CD4-positive, alpha-beta T cell treated with Interleukin-4 for 1 hour (primary cell): ENCODE measurements around the gene TRHDE.
"Not testable (repeated sequence)": the region's sequence is repeated elsewhere in the genome, so short reads cannot be mapped to it uniquely, and the experiment has no call there.

Experiments used
- DNase-seq, 2 donors: peaks; one replicate each; pipeline ENCODE4 v3.0.0-alpha.2; 2020 to 2022

Gene TRHDE

DNA sequence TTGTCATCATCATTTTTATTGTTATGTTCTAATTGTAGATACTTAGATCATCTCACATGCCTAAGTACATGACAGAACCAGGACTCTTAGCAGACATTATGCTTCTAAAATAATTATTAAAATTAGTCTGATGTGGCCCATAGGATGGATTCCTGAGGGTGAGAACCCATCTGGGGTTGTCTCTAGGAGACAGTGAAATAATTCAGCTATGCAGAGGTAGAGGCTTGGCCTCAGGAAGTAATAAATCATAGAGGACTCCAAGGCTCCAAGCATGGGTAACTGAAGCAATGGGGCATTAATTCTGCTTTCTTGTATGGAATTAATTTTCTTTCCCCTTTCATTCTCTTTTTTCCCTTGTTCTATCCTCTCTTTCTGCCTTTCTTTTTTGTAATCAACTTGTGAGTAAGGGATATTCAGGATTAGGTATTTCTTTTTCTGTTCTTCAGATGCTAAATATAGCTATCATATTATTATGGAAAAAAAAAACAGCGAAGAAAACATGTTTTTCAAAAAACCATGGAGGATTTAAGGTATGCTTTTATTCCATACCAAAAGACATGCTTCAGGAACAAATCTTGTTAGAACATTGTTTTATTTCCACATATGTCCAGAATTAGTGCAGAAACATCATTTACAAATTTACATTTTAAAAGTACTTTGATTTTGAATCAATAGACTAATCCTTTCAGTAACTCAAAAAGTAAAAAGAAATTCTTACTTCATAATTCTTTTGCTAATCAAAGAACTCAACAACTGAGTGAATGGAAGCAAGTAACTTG is 263.2 kb downstream of the TRHDE start:
- no peak for DNase-seq

- no peak for DNase-seq
Observed at GRCh38 chr12:72540811-72541210, 268.6 kb downstream of the TRHDE start.

- DNase-seq = no peak
Observed at GRCh38 chr12:72543777-72544467, 271.8 kb downstream of the TRHDE start.

- no peak for DNase-seq
Observed at GRCh38 chr12:72546106-72546505, 273.9 kb downstream of the TRHDE start.

DNA sequence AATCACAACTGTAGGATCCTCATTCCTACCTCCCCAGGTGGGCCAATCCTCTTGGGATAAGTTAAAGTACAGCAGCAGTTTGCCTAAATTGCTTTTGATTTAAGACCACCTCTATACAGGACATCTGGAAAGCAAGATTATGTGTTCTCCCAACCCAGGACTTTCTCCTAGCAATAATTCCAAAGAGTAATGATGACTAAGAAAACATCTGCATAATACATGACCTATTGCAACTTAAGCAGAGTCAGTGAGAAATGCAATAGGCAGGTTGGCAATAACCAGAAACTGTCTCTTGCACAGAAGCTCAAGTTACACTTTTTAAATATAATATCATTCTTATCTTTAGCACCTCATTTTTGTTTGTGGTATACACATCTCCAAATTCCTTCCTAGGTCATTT is 275.4 kb downstream of the TRHDE start:
- no peak for DNase-seq

DNA sequence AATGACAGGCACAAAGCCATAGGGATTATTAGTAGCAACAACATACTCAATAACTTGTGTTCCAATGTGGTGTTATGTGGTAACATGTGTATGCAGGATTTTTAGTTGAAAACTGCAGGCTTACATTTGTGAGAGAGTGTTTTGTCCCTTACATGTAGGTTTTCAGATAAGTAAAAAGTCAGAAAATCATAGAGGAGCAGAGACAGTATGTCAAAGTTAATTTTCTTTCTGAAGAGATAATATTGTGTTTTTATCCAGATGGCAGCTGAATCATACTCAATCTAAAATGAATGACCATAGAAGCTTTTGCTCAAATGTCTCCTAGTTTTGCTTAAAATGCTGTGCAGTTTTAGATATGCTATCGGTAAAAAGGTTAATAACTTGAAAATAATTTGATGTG is 277.0 kb downstream of the TRHDE start:
- DNase-seq = no peak

GRCh38 chr12:72560003-72560769 is 288.0 kb downstream of the TRHDE start:
- no peak for DNase-seq

DNA sequence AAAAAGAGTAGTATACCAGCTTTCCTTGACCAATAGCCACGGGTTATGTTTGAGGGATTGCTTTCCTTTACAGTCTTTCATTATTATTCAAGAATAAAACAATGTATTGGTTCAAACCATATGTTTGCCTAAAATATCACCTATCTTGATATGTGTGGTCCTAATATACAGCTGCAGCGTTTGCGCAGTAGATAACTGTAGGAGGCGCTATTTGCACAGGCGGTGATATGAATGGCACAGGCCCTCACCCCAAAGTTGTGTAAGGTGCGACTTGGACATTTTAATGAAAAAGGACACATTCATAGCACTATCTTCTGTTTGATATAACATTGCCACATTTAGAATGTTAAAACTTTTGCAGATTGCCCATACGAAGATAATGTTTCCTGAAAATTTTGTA is 298.4 kb downstream of the TRHDE start:
- DNase-seq = no peak

GRCh38 chr12:72574138-72574537 is 302.0 kb downstream of the TRHDE start:
- no peak for DNase-seq

GRCh38 chr12:72578327-72578726 is 306.2 kb downstream of the TRHDE start:
- DNase-seq = no peak

DNA sequence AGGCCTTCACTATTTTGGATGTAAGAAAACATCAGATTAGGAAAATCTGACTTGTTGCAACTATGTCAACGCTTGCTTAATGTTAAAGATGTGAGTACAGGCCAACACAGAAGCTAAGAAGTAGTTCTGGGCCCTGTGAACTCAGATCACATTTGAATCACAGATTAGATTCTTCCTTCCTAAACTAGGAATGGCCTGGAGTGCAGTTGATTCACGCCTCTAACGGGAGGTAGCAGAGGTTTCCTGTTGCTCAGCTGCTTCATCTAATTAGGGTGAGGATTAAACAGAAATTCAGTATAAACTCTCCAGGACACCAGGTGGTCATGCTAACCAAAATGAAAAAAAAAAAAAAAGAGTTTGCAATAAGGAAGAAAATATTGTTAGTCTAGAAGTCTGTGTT is 314.3 kb downstream of the TRHDE start:
- no peak for DNase-seq

GRCh38 chr12:72602581-72602980 is 330.4 kb downstream of the TRHDE start:
- no peak for DNase-seq

GRCh38 chr12:72605975-72606374 is 333.8 kb downstream of the TRHDE start:
- DNase-seq = no peak

- no peak for DNase-seq
Observed at GRCh38 chr12:72610342-72610741, 338.2 kb downstream of the TRHDE start.

DNA sequence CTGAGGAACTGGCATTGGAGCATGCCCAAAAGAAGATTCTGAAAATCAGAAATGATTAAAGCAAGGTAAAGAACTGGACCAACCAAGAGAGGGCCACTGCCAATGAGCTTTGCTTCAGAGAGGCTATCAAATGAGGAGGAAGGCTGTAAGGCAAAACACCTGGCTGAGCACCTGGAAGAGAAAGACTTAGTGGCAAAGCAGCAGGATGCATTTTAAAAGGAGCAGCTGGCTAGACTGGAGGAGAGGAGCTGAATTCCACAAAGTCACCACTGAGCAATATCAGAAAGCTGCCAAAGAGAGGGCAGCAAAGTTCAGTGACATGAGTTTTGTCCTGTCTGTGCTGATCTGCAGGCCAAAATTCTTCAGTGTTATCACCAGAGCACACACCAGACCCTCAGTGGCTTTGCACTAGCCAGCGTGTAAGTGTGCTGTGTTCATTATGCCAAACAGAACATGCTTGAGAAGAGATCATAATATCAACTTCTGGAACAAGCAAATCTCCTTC is 338.7 kb downstream of the TRHDE start:
- DNase-seq = no peak

GRCh38 chr12:72612171-72612570 is 340.0 kb downstream of the TRHDE start:
- no peak for DNase-seq

DNA sequence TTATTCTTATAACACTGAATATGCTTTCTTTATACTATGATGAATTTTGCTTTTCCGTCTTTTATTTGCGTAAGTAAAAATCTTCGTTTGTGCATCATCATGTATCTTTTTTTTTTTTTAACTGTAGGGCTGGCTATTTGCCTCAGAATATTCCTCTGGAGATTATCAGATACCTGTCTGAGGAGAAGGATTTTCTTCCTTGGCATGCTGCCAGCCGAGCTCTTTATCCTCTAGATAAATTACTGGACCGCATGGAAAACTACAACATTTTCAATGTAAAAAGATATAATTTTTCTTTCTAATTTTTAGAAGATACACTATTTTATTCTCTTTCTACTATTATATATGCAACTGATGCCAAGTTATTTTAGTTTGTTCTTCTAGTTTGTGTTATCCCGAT is 346.6 kb downstream of the TRHDE start:
- no peak for DNase-seq

GRCh38 chr12:72622556-72622955 is 350.4 kb downstream of the TRHDE start:
- no peak for DNase-seq

DNA sequence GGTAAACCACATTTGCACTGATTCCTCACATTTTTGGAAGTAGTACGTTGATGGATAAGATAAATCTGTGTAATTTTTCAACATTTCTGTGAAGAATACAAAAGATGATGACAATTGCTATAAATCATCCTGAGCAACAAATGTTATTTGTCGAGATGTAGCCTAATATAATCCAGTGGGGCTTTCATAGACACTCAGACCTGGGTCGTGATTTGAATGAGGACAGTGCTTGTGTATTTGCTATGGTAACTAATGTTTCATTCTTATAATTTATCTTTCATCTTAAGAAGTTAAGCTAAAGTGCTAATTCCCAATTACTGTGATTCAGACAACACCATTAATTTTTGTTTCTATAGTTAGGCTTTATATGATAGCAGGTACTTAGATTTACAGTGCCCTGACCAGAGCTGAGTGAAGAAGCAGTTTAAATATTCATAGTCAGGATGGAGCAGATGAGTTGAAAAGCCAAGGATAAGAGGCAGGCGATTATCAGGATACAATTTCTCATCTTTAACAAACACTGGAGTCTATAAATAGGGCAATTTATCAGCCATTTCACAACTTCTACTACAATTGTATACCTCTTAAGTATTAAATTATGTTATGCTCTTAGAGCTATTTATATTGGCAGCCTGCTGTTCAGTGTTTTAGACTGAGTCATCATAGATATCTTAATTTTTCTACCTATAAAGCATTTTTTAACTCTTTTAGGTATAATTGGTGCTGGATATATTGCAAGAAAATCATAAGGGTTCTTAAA is 359.9 kb downstream of the TRHDE start:
- DNase-seq = no peak

- DNase-seq = no peak
Observed at GRCh38 chr12:72642706-72643105, 370.5 kb downstream of the TRHDE start.

- DNase-seq = no peak
Observed at GRCh38 chr12:72647139-72647538, 375.0 kb downstream of the TRHDE start.

DNA sequence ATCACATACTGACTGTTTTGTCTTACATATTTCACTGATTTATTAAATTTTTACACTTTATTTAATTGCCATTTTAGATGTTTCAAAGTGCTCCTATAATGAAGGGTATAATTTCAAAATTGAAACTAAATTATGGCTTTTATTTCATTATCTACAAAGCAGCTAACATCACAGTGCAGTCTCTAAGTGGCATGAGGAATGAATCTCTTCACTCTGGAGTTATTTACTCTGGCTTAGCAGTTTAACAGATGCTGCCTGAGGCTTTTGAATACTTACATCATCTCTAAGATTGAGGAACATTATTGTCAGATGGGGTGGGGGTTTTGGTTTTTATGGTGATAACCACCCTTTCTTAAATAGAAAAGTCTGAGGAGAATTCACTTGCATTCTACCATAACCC is 386.4 kb downstream of the TRHDE start:
- no peak for DNase-seq

DNA sequence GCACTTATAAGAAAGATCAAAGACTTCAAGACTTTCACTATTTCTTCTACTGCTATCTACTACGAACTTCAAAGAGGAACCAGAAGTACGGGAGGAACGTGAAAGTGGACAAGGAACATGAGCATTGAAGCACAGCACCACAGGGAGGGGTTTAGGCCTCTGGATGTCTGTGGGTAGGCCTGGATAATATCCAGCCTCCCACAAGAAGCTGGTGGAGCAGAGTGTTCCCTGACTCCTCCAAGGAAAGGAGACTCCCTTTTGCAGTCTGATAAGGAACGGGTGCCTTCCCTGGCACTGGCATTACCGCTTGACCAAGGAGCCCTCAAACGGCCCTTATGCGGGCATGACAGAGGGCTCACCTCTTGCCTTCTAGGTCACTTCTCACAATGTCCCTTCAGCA is 388.0 kb downstream of the TRHDE start:
- not testable (repeated sequence) for DNase-seq
